ENCODE measurements around the gene DPH2. TPM values are rescaled to one million over a fixed set of nuclear protein-coding genes. Genes with fewer than 3 reads are reported as not detected.

Gene DPH2
- total RNA-seq, 1 experiment from 2014 or later, result 38.9 TPM

- ChIA-PET CTCF (interaction anchor here (0.8 to 1.9 kb wide), 6 partner anchors 22 to 66 kb away, joined by 3 to 8 read pairs (median 4); partner anchors contain the start of gene IPO13), POLR2A (interaction anchor here (0.6 to 3.9 kb wide), 5 partner anchors 9 to 321 kb away, joined by 3 to 28 read pairs (median 5); partner anchors contain the start of genes IPO13, KDM4A and ST3GAL3)
- TF ChIP-seq, protein P1, sequence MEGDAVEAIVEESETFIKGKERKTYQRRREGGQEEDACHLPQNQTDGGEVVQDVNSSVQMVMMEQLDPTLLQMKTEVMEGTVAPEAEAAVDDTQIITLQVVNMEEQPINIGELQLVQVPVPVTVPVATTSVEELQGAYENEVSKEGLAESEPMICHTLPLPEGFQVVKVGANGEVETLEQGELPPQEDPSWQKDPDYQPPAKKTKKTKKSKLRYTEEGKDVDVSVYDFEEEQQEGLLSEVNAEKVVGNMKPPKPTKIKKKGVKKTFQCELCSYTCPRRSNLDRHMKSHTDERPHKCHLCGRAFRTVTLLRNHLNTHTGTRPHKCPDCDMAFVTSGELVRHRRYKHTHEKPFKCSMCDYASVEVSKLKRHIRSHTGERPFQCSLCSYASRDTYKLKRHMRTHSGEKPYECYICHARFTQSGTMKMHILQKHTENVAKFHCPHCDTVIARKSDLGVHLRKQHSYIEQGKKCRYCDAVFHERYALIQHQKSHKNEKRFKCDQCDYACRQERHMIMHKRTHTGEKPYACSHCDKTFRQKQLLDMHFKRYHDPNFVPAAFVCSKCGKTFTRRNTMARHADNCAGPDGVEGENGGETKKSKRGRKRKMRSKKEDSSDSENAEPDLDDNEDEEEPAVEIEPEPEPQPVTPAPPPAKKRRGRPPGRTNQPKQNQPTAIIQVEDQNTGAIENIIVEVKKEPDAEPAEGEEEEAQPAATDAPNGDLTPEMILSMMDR (IDR thresholded peaks at IDR 0.05; ENCODE audit: unreplicated experiment), result no peak
- Mint-ChIP-seq H3K9me3 (ENCODE audit: unreplicated experiment) (no peaks in the 10 kb centered on the region), H3K27ac (ENCODE audit: low read depth, unreplicated experiment) (peak overlapping the region; percentile 74), H3K4me3 (ENCODE audit: unreplicated experiment) (peak overlapping the region; percentile 98), H3K27me3 (ENCODE audit: insufficient read depth, unreplicated experiment) (no peaks in the 10 kb centered on the region), H3K36me3 (ENCODE audit: insufficient read depth, unreplicated experiment) (peaks cover 12% of the 10 kb centered on the region), H3K4me1 (ENCODE audit: insufficient read depth, unreplicated experiment) (peaks cover 10% of the 10 kb centered on the region)
- intact Hi-C loops (cut with micrococcal nuclease), result no loop called here
- DNase-seq (ENCODE audit: unreplicated experiment), result no peak
- no TSS peak for BruUV-seq (replicated peaks)
These were observed 692 bp downstream of the DPH2 start for GRCh38 chr1:43970502-43970901.

DNA sequence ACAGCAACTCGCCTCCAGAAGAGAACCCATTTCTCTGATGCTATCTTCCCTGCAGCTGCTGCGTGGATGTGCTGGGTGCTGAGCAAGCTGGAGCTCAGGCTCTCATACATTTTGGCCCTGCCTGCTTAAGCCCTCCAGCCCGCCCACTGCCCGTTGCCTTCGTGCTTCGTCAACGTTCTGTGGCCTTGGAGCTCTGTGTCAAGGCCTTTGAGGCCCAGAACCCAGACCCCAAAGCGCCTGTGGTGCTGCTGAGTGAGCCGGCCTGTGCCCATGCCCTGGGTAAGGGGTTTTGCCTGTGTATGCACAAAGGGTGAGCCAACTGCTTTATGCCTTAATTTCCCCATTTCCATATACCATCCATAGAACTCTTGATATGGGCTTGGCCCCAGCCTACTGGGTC is 1.1 kb downstream of the DPH2 start:
- no peaks in the 10 kb centered on the region for H3K9me3 Mint-ChIP-seq (ENCODE audit: unreplicated experiment)
- ChIA-PET CTCF (interaction anchor here (0.9 to 2.6 kb wide), 6 partner anchors 23 to 207 kb away, joined by 3 to 8 read pairs (median 5); partner anchors contain the start of gene IPO13), POLR2A (interaction anchor here (0.6 to 3.9 kb wide), 5 partner anchors 9 to 321 kb away, joined by 3 to 28 read pairs (median 5); partner anchors contain the start of genes IPO13, KDM4A and ST3GAL3)
- H3K27me3 Mint-ChIP-seq (ENCODE audit: insufficient read depth, unreplicated experiment), result no peaks in the 10 kb centered on the region
- H3K36me3 Mint-ChIP-seq (ENCODE audit: insufficient read depth, unreplicated experiment), result peaks cover 12% of the 10 kb centered on the region
- intact Hi-C loops (cut with micrococcal nuclease), result no loop called here
- peaks cover 10% of the 10 kb centered on the region for H3K4me1 Mint-ChIP-seq (ENCODE audit: insufficient read depth, unreplicated experiment)
- DNase-seq (ENCODE audit: unreplicated experiment), result no peak
- TF ChIP-seq, protein P1 (IDR thresholded peaks at IDR 0.05; ENCODE audit: unreplicated experiment), result no peak
- H3K4me3 Mint-ChIP-seq (ENCODE audit: unreplicated experiment), result peak overlapping the region; percentile 98
- no TSS peak for BruUV-seq (replicated peaks)
- H3K27ac Mint-ChIP-seq (ENCODE audit: low read depth, unreplicated experiment), result no peak overlapping the region

DNA sequence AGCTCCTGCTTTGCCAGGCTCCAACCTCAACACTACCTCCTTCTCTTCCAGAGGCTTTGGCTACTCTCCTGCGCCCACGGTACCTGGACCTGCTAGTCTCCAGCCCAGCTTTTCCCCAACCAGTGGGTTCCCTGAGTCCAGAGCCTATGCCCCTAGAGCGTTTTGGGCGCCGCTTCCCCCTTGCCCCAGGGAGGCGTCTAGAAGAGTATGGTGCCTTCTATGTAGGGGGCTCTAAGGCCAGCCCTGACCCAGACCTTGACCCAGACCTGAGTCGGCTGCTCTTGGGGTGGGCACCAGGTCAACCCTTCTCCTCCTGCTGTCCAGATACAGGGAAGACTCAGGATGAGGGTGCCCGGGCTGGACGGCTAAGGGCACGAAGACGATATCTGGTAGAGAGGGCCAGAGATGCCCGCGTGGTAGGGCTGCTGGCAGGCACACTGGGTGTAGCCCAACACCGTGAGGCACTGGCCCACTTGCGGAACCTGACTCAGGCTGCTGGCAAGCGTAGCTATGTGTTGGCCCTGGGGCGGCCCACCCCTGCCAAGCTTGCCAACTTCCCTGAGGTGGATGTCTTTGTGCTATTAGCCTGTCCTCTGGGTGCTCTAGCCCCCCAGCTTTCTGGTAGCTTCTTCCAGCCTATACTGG is 1.6 kb downstream of the DPH2 start:
- BruUV-seq (replicated peaks), result no TSS peak
- intact Hi-C loops (cut with micrococcal nuclease), result no loop called here
- Mint-ChIP-seq H3K4me1 (ENCODE audit: insufficient read depth, unreplicated experiment) (peaks cover 11% of the 10 kb centered on the region), H3K9me3 (ENCODE audit: unreplicated experiment) (no peaks in the 10 kb centered on the region), H3K27me3 (ENCODE audit: insufficient read depth, unreplicated experiment) (no peaks in the 10 kb centered on the region), H3K36me3 (ENCODE audit: insufficient read depth, unreplicated experiment) (peaks cover 16% of the 10 kb centered on the region), H3K27ac (ENCODE audit: low read depth, unreplicated experiment) (no peak overlapping the region), H3K4me3 (ENCODE audit: unreplicated experiment) (peak overlapping the region; percentile 98)
- TF ChIP-seq, protein P1 (IDR thresholded peaks at IDR 0.05; ENCODE audit: unreplicated experiment), result no peak
- no peak for DNase-seq (ENCODE audit: unreplicated experiment)
- POLR2A ChIA-PET, result interaction anchor here (1.0 to 3.9 kb wide), 2 partner anchors 24 to 322 kb away, joined by 4 to 28 read pairs; partner anchors contain the start of genes IPO13 and KDM4A
- CTCF ChIA-PET, result interaction anchor here (0.9 to 2.6 kb wide), 6 partner anchors 23 to 208 kb away, joined by 3 to 9 read pairs (median 6); no protein-coding TSS in a partner anchor

DNA sequence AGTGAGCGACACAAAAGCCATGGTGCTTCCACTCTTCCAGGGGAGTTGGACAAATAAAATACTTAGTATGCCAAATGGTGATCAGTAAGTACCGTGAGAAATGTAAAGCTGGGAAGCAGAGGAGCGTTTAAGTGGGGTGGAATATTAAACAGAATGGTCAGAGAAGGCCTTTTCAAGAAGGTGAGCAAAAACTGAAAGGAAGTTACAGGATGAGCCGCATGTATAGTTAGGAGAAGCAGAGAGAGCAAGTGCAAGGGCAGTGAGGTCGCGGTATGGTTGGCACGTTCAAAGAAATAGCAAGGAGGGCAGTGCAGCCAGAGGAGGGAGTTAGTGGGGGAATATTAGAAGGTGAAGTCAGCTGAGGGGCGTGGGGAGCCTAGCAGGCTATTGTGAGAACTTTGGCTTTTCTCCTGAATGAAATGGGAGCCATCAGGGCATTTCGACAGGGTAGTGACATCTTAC is 4.2 kb downstream of the DPH2 start:
- BruUV-seq (replicated peaks), result no TSS peak
- Mint-ChIP-seq H3K36me3 (ENCODE audit: insufficient read depth, unreplicated experiment) (peaks cover 29% of the 10 kb centered on the region), H3K9me3 (ENCODE audit: unreplicated experiment) (no peaks in the 10 kb centered on the region), H3K27ac (ENCODE audit: low read depth, unreplicated experiment) (peak overlapping the region; percentile 94), H3K4me1 (ENCODE audit: insufficient read depth, unreplicated experiment) (peaks cover 35% of the 10 kb centered on the region), H3K4me3 (ENCODE audit: unreplicated experiment) (peak overlapping the region; percentile 94), H3K27me3 (ENCODE audit: insufficient read depth, unreplicated experiment) (no peaks in the 10 kb centered on the region)
- intact Hi-C loops (cut with micrococcal nuclease), result no loop called here
- CTCF ChIA-PET, result interaction anchor here (0.6 to 1.2 kb wide), 2 partner anchors 31 to 441 kb away, joined by 3 read pairs; no protein-coding TSS in a partner anchor
- DNase-seq (ENCODE audit: unreplicated experiment), result no peak
- TF ChIP-seq, protein P1 (IDR thresholded peaks at IDR 0.05; ENCODE audit: unreplicated experiment), result no peak
- POLR2A ChIA-PET, result interaction anchor here (0.6 to 3.3 kb wide), 15 partner anchors 10 to 396 kb away, joined by 3 to 30 read pairs (median 4); partner anchors contain the start of genes CCDC24, IPO13, KDM4A and SLC6A9

All from MCF 10A (cell line).